Measurements from ENCODE around the gene GNAT1. TPM values are rescaled to one million over a fixed set of nuclear protein-coding genes. Genes with fewer than 3 reads are reported as not detected.
"Not testable (repeated sequence)": the region's sequence is repeated elsewhere in the genome, so short reads cannot be mapped to it uniquely, and the experiment has no call there.

GNAT1 gene
- total RNA-seq, 4 donors from 2014 or later, result 1.3 TPM; not detected in 3

GRCh38 chr3:50221051-50221410 is 29.6 kb downstream of the GNAT1 start:
- DNase-seq (ENCODE audit: low spot score) (no peak), ATAC-seq (ENCODE audit: low FRiP score) (no peak)
- TF ChIP-seq CTCF (IDR thresholded peaks at IDR 0.05), result no peak

- no peak for ATAC-seq (ENCODE audit: low FRiP score)
- no peak for DNase-seq (ENCODE audit: low spot score)
- TF ChIP-seq CTCF (IDR thresholded peaks at IDR 0.05), result no peak
Measured at GRCh38 chr3:50221411-50222168, 30.2 kb downstream of the GNAT1 start.

GRCh38 chr3:50222169-50222528 is 30.7 kb downstream of the GNAT1 start:
- DNase-seq (ENCODE audit: low spot score) (no peak), ATAC-seq (ENCODE audit: low FRiP score) (no peak)
- no peak for TF ChIP-seq CTCF (IDR thresholded peaks at IDR 0.05)

- TF ChIP-seq CTCF (IDR thresholded peaks at IDR 0.05), result no peak
- DNase-seq (ENCODE audit: low spot score), result no peak
- no peak for ATAC-seq (ENCODE audit: low FRiP score)
Measured at GRCh38 chr3:50224639-50225038, 33.2 kb downstream of the GNAT1 start.

GRCh38 chr3:50226888-50227389 is 35.5 kb downstream of the GNAT1 start:
- no peak for DNase-seq (ENCODE audit: low spot score)
- TF ChIP-seq CTCF (IDR thresholded peaks at IDR 0.05), result no peak

GRCh38 chr3:50227390-50228183 is 36.2 kb downstream of the GNAT1 start:
- peak in 1 of 3 donors; percentile 79 for TF ChIP-seq CTCF (IDR thresholded peaks at IDR 0.05)
- peak; percentile 91 for ATAC-seq (ENCODE audit: low FRiP score)
- DNase-seq (ENCODE audit: low spot score), result peak; percentile 47

More at GRCh38 chr3:50226888-50227389, 35.5 kb downstream of the GNAT1 start:
- peak; percentile 41 for ATAC-seq (ENCODE audit: low FRiP score)

GRCh38 chr3:50228184-50228763 is 36.9 kb downstream of the GNAT1 start:
- not testable (repeated sequence) for DNase-seq (ENCODE audit: low spot score); ATAC-seq (ENCODE audit: low FRiP score)
